GM21447 (cell line): ENCODE data around the gene GABRG3.

ENCODE experiments used
- ATAC-seq: cut with Tn5 transposase; IDR thresholded peaks from one replicate; pipeline ENCODE4 v1.9.1; 2021; ENCODE audit not compliant: unreplicated experiment

The GABRG3 gene

DNA sequence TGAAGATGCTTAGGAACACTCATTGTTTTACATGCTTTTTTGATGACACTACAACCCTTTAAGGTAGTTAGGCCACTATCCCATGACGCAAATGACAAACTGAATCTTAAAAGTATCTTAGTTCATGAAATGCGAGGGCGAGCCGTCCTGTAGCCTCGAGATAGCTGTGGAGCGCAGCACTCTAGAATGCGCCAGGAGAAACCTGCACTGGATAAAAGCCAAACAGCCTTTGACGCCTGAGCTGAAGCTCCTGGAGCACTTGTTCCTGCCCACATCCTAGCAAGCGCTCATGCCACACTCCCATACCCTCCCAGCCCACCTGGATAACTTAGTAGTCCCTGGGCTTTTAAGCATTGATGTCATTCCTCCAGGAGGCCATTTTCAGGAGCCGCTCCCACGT, 516.9 kb downstream of the GABRG3 start:
- ATAC-seq = no peak

DNA sequence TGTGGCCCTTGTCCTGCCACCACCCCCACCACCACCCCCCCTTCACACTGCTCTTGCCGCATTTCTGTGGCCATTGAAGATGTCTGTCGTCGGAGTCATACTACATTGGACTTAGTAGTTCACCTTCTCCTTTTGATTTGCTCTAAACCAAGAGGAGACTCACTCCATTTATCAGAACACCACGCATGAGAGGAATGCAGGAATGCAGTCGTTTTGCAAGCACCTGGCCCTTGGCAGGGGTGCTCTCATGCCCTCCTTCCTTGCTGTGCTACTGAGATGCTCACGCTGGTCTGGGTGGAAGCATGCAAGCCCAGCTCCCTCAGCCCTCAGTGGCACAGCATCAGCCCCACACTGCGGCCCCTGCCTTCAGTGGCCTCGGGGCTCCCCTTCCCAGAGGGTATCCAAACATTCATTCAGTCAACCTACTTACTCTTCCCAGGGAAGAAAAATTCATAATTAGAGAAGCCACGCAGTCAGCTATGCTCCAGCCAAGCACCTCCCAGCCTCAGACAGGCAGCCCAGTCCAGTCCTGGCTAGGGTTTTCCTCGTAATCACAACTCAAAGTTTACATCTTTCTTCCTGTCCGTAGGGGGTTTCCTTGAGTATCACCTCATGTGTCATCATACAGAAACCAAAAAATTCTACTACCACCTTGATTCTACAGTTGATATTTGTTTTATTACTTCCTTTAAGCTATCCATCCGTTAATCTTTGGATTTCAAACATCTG, 520.0 kb downstream of the GABRG3 start:
- ATAC-seq = no peak

DNA sequence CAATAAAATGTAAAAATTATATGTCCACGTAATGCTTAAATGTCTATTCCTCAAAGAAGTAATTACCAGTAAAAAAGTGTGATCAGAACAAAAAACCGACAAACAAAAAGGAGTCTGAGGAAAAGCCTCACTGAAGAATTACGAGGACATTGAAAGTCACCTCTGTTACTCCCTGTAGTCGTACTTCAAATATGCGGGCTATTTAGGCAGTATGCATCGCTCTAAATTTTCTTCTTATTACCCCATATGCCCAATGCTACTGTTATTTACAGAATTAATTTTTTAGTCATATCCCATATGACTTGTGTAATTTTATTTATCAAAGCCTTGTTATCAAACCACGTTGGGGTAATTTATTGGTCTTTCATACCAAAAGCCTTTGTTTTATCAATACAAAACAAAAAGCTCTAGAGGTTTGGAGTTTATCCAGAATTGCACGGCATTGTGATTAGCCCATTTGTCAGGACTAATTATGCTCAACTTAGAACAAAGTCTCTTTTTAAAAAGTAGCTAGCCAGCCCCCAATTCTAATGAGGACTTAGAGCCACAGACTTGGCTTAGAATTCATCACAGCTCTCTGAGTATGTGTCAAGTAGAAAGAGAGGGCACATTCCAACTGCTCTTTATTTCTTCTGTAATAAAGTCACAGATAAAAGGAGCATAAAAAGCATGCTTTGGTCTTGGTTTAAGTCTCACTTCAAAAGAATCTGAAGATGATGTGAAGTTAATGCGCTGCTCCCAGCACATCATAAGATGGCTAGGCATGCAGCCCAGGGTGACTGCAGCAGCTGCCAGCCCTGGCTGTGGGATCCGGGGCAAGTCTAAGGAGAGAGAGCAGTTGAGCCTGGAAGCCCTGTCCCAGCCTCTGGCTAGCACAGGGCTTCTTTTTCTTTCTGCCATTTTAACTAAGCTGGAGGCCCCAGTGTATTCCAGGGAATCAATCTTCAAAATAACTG, 521.0 kb downstream of the GABRG3 start:
- no peak for ATAC-seq

DNA sequence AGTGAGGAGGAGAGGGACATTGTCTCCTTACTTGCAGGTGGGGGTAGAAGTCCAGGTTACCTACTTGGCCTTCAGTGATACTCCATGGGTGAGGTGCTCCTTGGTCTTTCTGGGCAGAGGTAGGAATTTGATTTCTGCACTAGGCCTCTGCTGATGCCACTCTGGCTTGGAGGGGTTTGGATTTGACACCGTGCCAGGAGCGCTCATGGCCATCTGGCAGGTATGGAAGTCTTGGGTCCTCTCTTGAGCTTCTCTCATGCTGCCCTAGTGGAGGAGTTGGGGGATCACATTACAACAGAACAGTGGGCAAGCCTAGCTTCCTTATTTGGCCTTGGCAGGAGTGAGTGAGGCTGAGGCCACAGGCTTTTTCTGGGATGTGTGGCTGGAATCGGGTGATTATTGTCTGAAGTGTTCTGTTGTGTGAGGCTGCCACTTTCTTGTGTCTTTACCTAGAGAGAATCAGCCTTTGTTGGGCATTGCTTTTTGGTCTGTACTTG, 525.0 kb downstream of the GABRG3 start:
- no peak for ATAC-seq

DNA sequence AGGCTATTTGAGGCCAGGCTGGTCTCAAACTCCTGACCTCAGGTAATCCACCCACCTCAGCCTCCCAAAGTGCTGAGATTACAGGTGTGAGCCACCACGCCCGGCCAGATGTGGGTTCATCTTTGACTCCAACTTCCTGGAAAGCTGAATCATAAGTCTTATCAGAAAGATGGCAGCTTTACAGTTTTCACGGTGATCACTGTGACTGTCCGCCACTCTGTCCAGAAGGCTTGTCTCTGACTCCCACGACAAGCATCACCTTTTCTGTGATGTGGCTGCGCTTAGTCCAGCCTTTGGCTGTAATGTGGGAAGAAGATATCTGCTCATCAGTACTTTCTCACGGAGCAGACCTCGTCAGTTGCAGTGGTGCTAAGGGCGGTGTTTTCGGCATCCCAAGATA, 527.7 kb downstream of the GABRG3 start:
- ATAC-seq = no peak

DNA sequence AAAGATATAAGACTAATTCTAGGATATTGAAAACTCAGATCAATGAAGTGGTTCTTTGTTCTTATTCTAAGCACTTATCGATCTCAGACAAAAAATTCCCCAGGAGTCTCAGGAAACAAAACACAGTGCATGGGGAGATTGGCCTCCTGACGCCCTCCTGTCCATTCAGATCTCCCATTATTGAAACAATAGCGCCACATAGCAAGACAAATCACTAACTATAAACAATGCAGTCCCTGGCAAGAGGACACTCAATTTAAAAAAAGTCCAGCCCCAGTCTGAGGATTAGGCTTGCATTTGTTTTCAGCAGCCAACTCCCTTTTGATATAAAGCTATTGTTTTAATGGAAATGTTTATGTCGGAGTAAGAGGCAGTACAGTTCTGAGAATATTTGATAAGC, 528.2 kb downstream of the GABRG3 start:
- no peak for ATAC-seq

DNA sequence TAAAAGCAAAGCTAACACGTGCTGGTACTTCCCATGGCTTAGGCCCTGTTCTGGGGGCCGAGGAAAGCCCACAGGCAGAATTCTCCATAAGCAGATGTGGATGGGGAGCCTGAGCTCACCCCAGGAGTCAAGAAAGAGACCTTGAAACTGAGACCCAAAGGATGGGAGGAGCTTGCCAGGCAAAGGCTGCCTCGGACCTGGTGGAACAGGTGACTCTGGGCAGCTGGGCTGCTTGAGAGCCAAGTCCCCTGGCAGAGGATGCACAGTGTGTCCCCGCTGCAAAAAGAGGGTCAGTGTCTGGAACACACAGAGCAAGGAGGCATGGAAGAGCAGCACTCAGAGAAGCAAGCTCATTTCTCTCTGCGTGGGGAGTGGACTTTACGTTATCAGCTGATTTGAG, 528.7 kb downstream of the GABRG3 start:
- no peak for ATAC-seq

DNA sequence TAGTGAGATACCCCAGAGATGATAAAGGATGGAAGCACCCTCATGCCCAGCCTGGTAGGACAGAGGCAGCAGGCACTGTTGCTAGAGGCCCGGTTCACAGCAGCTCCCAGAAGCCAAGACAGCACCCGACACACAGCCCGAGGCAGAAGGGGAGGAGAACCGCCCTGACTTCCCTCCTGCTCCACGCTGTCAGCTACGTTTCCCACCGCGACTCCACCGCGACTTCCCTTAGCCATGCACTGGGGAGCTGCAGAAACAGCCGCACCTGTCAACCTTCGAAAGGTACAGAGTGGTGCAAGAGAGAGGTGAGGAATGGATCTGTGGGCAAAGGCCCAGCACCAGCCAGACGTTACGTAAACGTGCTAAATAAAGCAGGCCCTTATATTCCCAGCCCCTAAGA, 529.2 kb downstream of the GABRG3 start:
- ATAC-seq = no peak

DNA sequence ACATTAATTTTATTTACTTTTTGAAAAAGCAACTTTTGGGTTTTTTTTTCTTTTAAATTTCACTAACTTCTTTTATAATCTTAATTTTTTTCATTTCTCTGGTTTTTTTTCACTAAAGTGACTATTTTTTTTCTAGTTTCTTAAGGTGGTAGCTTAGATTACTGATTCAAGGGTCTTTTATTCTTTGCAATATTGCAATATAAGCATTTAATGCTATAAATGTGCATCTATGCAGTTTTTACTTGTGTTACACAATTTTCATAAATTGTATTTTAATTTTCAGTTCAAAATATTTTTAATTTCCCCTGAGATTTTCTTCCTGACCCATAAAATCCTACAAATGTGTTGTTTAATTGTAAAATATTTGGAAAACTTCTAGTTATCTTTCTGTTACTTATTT, 535.8 kb downstream of the GABRG3 start:
- ATAC-seq = no peak

DNA sequence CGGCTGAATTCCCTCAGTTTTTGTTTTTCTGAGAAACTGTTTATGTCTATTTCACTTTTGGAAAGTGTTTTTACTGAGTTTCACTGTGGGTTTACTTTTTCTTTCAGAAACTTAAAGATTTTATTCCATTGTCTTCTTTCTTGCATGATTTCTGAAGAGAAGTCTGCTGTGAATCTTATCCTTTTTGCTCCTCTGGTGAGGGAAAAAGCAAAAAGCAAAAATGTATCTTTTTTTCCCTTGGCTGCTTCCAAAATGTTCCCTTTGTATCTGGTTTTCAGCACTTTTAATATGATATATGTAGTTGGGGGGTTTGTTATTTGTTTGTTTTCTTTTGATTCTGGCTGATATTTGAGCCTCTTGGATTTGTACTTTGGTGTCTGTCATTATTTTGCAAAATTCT, 538.0 kb downstream of the GABRG3 start:
- ATAC-seq = no peak

DNA sequence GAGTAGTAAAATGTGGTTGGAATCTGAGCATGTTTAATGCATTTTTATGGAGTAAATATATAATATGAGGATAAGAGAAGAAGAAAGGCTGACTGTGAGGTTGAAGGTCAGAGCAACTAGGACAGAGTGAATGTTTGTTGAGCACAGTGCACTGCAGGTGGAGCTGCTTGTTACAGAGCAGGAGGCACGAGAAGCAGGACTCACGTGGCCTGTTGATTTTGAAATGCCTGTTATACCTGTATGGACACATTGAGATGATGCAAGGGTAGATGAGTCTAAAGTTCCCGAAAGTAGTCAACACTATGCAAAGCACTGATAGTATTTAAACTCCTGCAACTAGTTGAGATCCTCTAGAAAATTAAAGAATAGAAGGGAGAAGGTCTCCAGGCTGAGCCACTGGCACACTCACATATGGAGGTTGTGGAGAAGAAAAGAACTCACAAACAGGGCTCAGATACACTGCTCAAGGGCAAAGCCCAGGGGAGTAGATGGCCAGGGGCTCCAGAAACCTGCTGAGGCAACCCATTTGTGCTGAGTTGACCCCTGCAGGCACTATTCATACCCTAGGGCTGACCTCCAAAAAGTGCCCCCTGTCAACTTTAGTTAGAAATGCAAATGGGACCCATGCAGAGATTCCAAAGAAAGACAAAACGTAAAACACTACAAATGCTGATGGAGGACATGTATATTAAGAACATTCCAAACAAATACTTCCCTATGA, 541.5 kb downstream of the GABRG3 start:
- ATAC-seq = no peak

DNA sequence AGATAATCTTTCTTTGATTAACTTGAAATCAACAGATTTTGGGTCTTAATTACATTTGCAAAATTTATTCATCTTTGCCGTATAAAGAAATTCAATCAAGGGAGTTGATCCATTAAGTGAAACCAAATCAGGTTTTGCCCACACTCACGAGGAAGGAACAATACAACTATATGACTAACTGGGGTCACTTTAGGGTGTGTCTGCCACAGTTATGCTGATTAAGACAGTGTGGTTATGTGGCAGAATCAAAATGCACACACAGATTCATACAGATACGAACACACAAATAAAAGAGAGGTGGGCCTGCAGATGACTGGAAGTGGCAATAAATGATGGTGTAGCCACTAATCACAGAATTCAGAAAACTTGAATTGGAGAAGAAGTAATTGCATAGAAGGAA, 543.5 kb downstream of the GABRG3 start:
- no peak for ATAC-seq

DNA sequence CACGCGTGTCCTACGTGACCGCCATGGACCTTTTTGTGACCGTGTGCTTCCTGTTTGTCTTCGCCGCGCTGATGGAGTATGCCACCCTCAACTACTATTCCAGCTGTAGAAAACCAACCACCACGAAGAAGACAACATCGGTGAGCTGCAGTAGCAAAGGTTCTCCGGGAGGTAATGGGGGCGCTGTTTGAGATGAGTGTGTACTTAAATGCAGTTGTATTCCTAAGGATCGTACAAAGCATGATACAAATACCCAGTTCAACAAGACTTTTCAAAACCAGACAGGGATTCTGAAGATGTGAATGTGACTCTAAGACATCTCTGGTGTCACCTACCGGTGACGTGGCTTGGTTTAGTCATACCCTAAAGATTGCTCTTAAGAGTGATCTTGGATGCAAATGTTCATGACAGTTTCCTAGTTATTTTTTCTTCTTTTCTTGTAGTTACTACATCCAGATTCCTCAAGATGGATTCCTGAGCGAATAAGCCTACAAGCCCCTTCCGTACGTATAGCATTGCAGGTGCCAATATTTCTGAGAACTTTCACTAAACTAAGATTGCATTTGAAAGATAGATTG, 556.6 kb downstream of the GABRG3 start:
- ATAC-seq = no peak

DNA sequence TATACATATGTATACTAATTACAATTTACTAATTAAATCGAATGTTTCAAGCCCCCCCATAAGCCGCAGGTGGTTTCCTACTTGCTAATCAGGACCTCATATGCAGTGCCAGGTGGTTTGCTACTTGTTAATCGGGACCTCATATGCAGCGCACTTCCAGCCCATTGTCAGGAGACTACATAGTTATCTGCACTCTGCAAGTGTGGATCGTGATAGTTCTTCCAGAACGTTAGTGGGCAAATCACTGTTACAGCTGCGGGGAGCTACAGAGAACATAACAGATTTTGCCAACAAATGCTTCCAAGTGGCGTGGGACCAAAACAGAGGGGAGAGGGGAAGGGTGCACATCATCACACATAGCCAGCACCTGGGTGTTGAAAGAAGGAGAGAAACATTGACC, 558.4 kb downstream of the GABRG3 start:
- ATAC-seq = no peak

DNA sequence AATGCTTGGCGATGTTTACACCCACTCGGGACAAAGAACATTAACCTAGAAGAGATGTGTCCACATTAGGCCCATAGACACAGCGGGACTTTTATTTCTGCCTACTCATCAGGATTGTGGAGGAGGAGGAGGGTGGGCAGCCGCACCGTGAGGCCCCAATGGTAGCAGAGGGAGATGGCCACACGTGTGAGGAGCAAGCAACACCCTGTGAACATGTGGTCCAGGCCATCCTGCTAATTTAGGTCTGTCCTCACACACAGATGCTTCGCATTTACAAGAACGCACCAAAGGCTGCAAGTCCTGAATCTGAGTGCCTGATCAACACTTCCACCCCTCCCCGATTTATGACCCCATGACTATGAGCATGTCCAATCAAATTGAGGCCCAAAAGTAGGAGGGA, 560.0 kb downstream of the GABRG3 start:
- ATAC-seq = no peak

DNA sequence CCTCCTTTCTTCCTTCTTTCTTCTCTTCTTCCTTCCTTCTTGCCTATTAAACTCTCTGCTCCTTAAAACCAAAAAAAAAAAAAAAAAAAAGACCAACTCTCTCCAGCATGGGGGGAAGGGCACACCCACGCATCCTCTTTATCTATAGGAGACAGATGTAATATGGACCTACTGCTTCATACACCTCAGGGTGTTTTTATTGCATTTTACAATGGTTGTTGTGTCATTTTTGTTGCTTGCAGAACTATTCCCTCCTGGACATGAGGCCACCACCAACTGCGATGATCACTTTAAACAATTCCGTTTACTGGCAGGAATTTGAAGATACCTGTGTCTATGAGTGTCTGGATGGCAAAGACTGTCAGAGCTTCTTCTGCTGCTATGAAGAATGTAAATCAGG, 561.4 kb downstream of the GABRG3 start:
- no peak for ATAC-seq

DNA sequence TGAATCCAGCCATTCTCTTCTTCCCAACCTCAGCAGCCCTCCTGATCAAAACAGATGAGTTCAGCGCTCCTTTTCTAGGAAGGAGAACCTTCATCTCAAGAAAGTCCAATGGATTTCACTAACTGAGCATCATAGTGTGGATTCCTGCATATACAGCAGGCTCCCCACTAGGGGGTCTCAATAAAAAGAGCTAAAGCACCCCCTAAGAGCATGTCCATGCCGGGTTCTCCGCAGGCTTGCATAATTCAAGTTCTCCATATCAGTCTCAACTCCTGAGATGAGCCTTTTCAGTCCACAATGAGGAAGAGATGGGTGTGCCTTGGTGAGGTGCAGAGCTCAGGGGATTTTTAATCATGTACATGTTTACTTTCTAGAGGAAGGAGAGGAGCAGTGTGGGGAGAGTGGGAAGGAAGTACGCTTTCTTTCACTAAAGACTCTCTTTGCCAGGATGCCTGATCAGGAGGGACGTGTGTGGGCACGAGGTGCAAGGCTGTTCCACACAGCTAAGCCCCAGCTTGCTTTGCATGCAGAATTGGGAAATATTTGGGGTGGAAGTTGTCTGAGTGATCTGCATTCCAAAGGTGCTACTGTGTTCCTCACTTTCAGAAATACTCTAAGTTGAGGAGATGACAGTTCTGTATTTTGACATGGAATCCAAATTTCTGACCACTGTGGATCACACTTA, 564.6 kb downstream of the GABRG3 start:
- ATAC-seq = no peak

DNA sequence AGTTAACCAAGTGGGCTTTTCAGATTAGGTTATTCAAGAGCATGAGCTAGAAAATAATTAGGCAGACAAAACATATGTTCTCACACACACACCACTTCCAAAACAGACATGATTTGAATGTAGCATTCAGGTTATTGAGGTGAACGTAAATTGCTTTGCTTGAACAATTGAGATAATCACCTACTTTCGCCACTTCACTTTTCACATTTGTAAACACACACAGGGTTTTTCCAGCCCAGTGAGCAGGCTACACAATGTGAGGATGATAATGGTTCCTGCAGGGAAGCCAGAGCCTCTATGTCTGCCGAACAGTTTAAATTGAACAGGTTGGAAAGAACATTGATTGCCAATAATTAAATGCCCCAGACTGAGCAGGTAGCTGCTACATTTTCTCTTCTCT, 567.3 kb downstream of the GABRG3 start:
- ATAC-seq = no peak

DNA sequence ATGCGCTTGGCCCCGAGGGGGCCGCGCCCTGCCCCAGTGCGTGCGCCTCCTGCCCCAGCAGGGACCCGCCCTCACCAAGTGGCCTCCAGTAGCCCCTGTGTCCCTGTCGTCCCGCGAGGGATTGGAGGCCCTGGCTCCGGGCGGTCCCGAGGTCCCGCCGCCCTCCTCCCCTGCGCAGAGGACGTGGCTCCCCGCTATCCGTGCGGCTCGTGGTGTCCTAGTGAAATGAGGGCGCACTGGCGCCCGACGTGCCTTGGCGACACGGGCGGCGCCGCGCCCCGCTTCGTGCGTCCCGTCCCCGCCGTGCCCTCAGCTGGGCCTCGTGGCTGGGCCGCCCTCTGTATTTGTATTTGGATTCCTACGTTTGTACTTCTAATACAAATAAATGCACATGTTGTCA, 570.6 kb downstream of the GABRG3 start:
- no peak for ATAC-seq

DNA sequence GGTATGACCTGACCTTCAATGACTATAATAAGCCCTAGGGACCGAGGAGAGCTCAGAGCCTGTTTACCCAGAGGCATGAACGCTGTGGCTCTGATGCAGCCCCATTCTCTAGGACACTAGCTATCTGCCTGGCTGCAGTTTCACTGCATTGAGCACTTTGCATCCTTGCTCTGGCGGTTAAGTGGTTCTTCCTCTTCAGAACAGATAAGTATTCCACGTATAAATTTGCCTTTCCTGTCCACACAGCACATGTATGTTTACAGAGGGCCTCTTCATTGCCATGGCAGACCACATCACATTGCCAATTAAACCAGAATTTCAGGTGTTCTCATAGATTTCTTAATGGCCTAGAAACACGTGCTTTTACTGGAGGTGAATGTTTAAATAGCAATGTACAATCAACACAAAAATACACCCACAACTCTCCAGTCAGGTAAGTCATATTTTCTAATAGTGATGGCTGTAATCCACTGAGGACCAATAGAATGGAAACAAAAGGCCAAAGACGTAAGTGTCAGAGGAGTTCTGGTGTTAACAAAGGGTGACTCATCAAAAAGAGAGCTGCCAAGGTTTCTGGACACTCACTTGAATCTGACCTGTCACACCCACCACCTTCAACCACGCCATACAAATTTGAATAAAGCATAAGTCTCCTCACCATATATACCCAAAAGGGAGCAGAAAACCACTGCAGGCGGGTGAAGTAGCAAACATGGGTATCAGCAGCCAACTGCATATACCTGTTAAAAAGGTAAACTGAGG, 574.7 kb downstream of the GABRG3 start:
- no peak for ATAC-seq
